Heart left ventricle (tissue), 16 donors: ENCODE results near the gene GADD45A. TPM values are rescaled to one million over a fixed set of nuclear protein-coding genes. Genes with fewer than 3 reads are reported as not detected.

Experiments used
- ATAC-seq, 4 donors: fragments of 200-7000 bp; cut with Tn5 transposase; one replicate each; pipeline ENCODE4 v1.9.1; 2020 to 2022; ENCODE audit warnings: moderate library complexity in 4 of 4, mild to moderate bottlenecking in 3 of 4, moderate number of reproducible peaks in 1 of 4
- DNase-seq, 5 donors: peaks; one replicate each; pipeline ENCODE4 v3.0.0-alpha.2; 2020
- H3K27ac ChIP-seq, 12 donors: fragments of 200-600 bp; sonication (generic) in 4 of 12; one replicate each; pipeline versions ENCODE4 v1.5.0 to v1.8.0; 2016 to 2022; ENCODE audit warnings: mild to moderate bottlenecking in 2 of 12
- H3K27me3 ChIP-seq, 9 donors: fragments of 200-600 bp; sonication (generic) in 2 of 9; one replicate each; pipeline versions ENCODE4 v1.5.1 to v1.8.0; 2016 to 2022; ENCODE audit warnings: mild to moderate bottlenecking in 3 of 9
- H3K36me3 ChIP-seq, 9 donors: fragments of 200-600 bp; sonication (generic) in 2 of 9; one replicate each; pipeline versions ENCODE4 v1.5.0 to v1.8.0; 2018 to 2022; ENCODE audit warnings: mild to moderate bottlenecking in 2 of 9
- H3K4me1 ChIP-seq, 12 donors: fragments of 200-600 bp; sonication (generic) in 4 of 12; one replicate each; pipeline versions ENCODE4 v1.5.0 to v1.8.0; 2016 to 2022; ENCODE audit warnings: mild to moderate bottlenecking in 3 of 12
- H3K4me3 ChIP-seq, 12 donors: fragments of 200-600 bp; sonication (generic) in 4 of 12; one replicate each; pipeline versions ENCODE4 v1.5.0 to v1.8.0; 2017 to 2022; ENCODE audit warnings: mild to moderate bottlenecking in 9 of 12, moderate library complexity in 4 of 12
- H3K9me3 ChIP-seq, 12 donors: fragments of 200-600 bp; sonication (generic) in 4 of 12; one replicate each; pipeline versions ENCODE4 v1.5.0 to v1.8.0; 2016 to 2022; ENCODE audit warnings: mild to moderate bottlenecking in 1 of 12
- CTCF ChIP-seq, 12 donors: fragments of 200-600 bp; sonication (generic) in 4 of 12; IDR thresholded peaks; one replicate each; pipeline versions ENCODE4 v1.5.0 to v1.8.0; 2018 to 2022; ENCODE audit warnings: antibody characterized with exemption in 12 of 12, mild to moderate bottlenecking in 5 of 12
- POLR2A ChIP-seq, 2 donors: fragments of 450-650 bp; IDR thresholded peaks; one replicate each; pipeline ENCODE4 v1.6.1; 2017; ENCODE audit warnings: antibody characterized with exemption in 2 of 2, mild to moderate bottlenecking in 2 of 2, moderate library complexity in 2 of 2
- WGBS, 4 donors: extraction: QIAGEN DNeasy Blood & Tissue Kit in 2 of 4; methylation state at CpG; one replicate each; pipeline versions ENCODE4 v1.1.5 to v1.1.7; 2013 to 2018; 5-methylcytosine and 5-hydroxymethylcytosine counted together
- intact Hi-C, 10 donors: fragments of 100-400 bp; cut with DNase I; formaldehyde crosslinking; loops; one replicate each; pipeline versions ENCODE4 v1.11.1 to v1.14.2; 2022
- polyA plus RNA-seq, 2 donors: library from polyadenylated mRNA; stranded (reverse); fragments of 200-250 nt; gene quantifications; one replicate each; pipeline ENCODE4 v1.2.3, GENCODE V29; 2013
- total RNA-seq, 9 donors: library from RNA; depleted of rRNA in 2 of 9; stranded (reverse); fragments of >200 nt in 2 of 9; fragmentation: NEBNext Ultra II Directional in 3 of 9; extraction: Animal tissue kit (Norgen Biotek cat#: 25700) in 3 of 9; gene quantifications; one replicate each; pipeline versions ENCODE4 v1.1.0 to v1.2.4, GENCODE V29; 2016 to 2023
- donor health status: ischemic (EF 13 %, LVEDD 7.1; RV severe dilation, severe dysfunction).
- donor health status: healthy with polysubstance abuse.
- donor health status: DM: no; HTN: yes; CAD: no.
- donor health status: DM: no; HTN: no; CAD: no.
- donor health status: ischemic (EF 25% LVEDD 6.9; RV normal size, moderate dysfunction).
- donor health status: ischemic (EF 25% LVEDD 5.7; RV mildly dilated, moderate dysfunction).
- donor health status: healthy.
- donor health status: DM: yes; HTN: yes; CAD: no.
- donor health status: ischemic (EF 35%, LVEDD 5.7; RV mildly dilated, moderate dysfunction).
- donor health status: nonischemic (EF 11% LVEDD 7.7; RV severe dilation, severe dysfunction).
- donor health status: DM: yes; HTN: yes; CAD: no.
- donor health status: PGD.
- donor health status: ischemic (EF 29% LVEDD 5.4; RV normal size, mild dysfunction).
- donor health status: nonischemic (EF 23%, LVEDD 6.1; RV moderate dilation, normal function).

The GADD45A gene
- total and polyA plus RNA-seq, 11 donors, result 26.5 to 119 (median 45.8) TPM

DNA sequence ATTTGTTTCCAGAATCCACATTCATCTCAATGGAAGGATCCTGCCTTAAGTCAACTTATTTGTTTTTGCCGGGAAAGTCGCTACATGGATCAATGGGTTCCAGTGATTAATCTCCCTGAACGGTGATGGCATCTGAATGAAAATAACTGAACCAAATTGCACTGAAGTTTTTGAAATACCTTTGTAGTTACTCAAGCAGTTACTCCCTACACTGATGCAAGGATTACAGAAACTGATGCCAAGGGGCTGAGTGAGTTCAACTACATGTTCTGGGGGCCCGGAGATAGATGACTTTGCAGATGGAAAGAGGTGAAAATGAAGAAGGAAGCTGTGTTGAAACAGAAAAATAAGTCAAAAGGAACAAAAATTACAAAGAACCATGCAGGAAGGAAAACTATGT is 2.6 kb downstream of the GADD45A start:
- Histone ChIP-seq H3K9me3 (no peaks in the 10 kb centered on the region), H3K4me1 (peaks cover 6 to 51% (median 30%) of the 10 kb centered on the region in 12 donors), H3K36me3 (peaks cover 0 to 43% (median 28%) of the 10 kb centered on the region in 9 donors), H3K27ac (peak overlapping the region; percentile 94 to 99 (median 98)), H3K4me3 (peak overlapping the region in 9 of 12 donors; percentile 64 to 97 (median 88)), H3K27me3 (no peaks in the 10 kb centered on the region)
- no peak for TF ChIP-seq CTCF (IDR thresholded peaks at IDR 0.05)
- ATAC-seq (no peak), DNase-seq (no peak)
- WGBS, 4 donors, result 52 to 64% (median 58%) methylated on average over 4 of the region's 4 CpGs
- intact Hi-C loops, result loop anchor here (2.0 to 10.0 kb wide), 18 partner anchors 35 to 255 kb away; partner anchors contain the start of genes GNG12 (in 4 of the 10) and SERBP1 (in 1 of the 10)

- H3K4me1 ChIP-seq, result peaks cover 5 to 41% (median 27%) of the 10 kb centered on the region in 12 donors
These were observed 3.7 kb downstream of the GADD45A start for GRCh38 chr1:67688526-67689219.

DNA sequence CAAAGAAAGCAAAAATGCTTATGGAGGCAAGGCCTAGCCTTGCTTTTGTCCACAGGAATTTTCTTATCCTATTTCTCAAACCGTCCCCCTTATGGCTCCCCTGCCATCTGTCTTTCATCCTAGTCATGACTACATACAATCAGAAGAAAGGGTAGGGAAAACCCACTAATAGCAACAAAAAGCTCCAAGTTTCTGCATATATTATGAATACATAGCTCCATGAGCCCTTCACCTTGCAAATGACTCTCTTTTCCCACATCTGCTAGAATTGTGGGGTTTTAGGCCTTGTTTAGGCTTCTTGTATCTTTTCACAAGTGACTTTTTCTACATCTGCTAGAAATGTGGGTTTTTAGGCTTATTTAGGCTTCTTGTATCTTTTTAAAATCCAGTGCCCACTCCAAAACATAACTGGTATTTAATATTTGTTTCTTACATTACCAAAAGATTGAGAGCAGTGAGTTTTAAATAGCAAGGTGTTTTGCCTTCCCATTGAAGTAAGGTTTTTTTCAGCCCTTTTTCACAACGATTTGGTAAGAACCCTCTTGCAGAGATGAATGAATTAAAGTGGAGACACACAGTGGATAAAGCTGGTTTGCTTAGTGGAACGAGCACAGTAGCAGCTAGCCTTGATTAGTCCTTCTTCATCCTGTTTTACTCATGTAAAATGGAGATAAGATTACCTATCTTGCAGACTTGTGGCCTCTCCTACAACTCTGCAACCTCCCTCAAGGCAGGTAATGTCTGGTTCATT is 4.4 kb downstream of the GADD45A start:
- WGBS, 4 donors, result 55 to 79% (median 67%) methylated on average over 3 of the region's 3 CpGs
- peak overlapping the region in 2 of 12 donors; percentile 10 to 15 for H3K27ac ChIP-seq

More at GRCh38 chr1:67688526-67689219, 3.7 kb downstream of the GADD45A start:
- no peak overlapping the region for H3K4me3 ChIP-seq
- DNase-seq (no peak), ATAC-seq (no peak)
- WGBS, 4 donors, result 52 to 70% (median 62%) methylated on average over 3 of the region's 3 CpGs
- H3K36me3 ChIP-seq, result peaks cover 0 to 43% (median 28%) of the 10 kb centered on the region in 9 donors
- TF ChIP-seq POLR2A (IDR thresholded peaks at IDR 0.05) (no peak), CTCF (IDR thresholded peaks at IDR 0.05) (no peak)
- intact Hi-C loops, result loop anchor here (5.0 to 10.0 kb wide), 15 partner anchors 34 to 256 kb away; partner anchors contain the start of genes GNG12 (in 4 of the 10) and SERBP1 (in 1 of the 10)
- peak overlapping the region in 5 of 12 donors; percentile 1 to 51 (median 15) for H3K27ac ChIP-seq
- H3K27me3 ChIP-seq, result no peaks in the 10 kb centered on the region
- no peaks in the 10 kb centered on the region for H3K9me3 ChIP-seq

More for the DNA sequence above, 4.4 kb downstream of the GADD45A start:
- no peaks in the 10 kb centered on the region for H3K27me3 ChIP-seq
- ATAC-seq (no peak), DNase-seq (no peak)
- no peaks in the 10 kb centered on the region for H3K9me3 ChIP-seq
- H3K36me3 ChIP-seq, result peaks cover 0 to 43% (median 28%) of the 10 kb centered on the region in 9 donors
- H3K4me3 ChIP-seq, result no peak overlapping the region
- TF ChIP-seq CTCF (IDR thresholded peaks at IDR 0.05) (no peak), POLR2A (IDR thresholded peaks at IDR 0.05) (no peak)
- H3K4me1 ChIP-seq, result peaks cover 5 to 34% (median 20%) of the 10 kb centered on the region in 12 donors
- intact Hi-C loops, result loop anchor here (5.0 to 10.0 kb wide), 15 partner anchors 33 to 257 kb away; partner anchors contain the start of genes GNG12 (in 4 of the 10) and SERBP1 (in 1 of the 10)
